ENCODE measurements around the gene MGMT.

MGMT gene

GRCh38 chr10:129754211-129755050, 287.4 kb downstream of the MGMT start:
- no peak overlapping the region for H2AFZ ChIP-seq (ENCODE audit: low read length)
- H3K36me3 ChIP-seq (ENCODE audit: insufficient read depth, low read length): no peaks in the 10 kb centered on the region; the same call in 1 of the 2 replicates
- H3K27ac ChIP-seq (ENCODE audit: low read depth, low read length, poor library complexity, severe bottlenecking): no peak overlapping the region
- no peaks in the 10 kb centered on the region for H3K9me2 ChIP-seq (ENCODE audit: low read depth, low read length)
- peaks cover 4% of the 10 kb centered on the region; the same call in 1 of the 2 replicates for H3K9me3 ChIP-seq (ENCODE audit: low read length)
- H3K4me3 ChIP-seq (ENCODE audit: low read depth, low read length, poor library complexity, severe bottlenecking): no peak overlapping the region
- H3K4me2 ChIP-seq (ENCODE audit: low read length): no peak overlapping the region
- H3K9ac ChIP-seq (ENCODE audit: low read length): no peak overlapping the region
- H3F3A ChIP-seq (ENCODE audit: insufficient read depth, low read length): no peaks in the 10 kb centered on the region
- no peaks in the 10 kb centered on the region for H3K27me3 ChIP-seq (ENCODE audit: insufficient read depth, low read length)
- no peaks in the 10 kb centered on the region for H3K79me2 ChIP-seq (ENCODE audit: insufficient read depth, low read length)
- TF ChIP-seq CTCF (IDR thresholded peaks at IDR 0.05; ENCODE audit: low read length) (no peak), EZH2 (IDR thresholded peaks at IDR 0.05; ENCODE audit: borderline replicate concordance, low read length) (no peak)
- H4K20me1 ChIP-seq (ENCODE audit: insufficient read depth, low read length): no peaks in the 10 kb centered on the region
- no peaks in the 10 kb centered on the region for H3K4me1 ChIP-seq (ENCODE audit: insufficient read depth, low read length, severe bottlenecking)

- Histone ChIP-seq H2AFZ (ENCODE audit: low read length) (no peak overlapping the region), H3K36me3 (ENCODE audit: insufficient read depth, low read length) (peaks cover 2% of the 10 kb centered on the region; the same call in 1 of the 2 replicates), H3K4me2 (ENCODE audit: low read length) (no peak overlapping the region), H3F3A (ENCODE audit: insufficient read depth, low read length) (no peaks in the 10 kb centered on the region), H3K4me1 (ENCODE audit: insufficient read depth, low read length, severe bottlenecking) (no peaks in the 10 kb centered on the region), H3K27me3 (ENCODE audit: insufficient read depth, low read length) (no peaks in the 10 kb centered on the region), H3K9ac (ENCODE audit: low read length) (no peak overlapping the region), H3K9me3 (ENCODE audit: low read length) (peaks cover 4% of the 10 kb centered on the region; the same call in 1 of the 2 replicates), H3K27ac (ENCODE audit: low read depth, low read length, poor library complexity, severe bottlenecking) (no peak overlapping the region), H3K9me2 (ENCODE audit: low read depth, low read length) (no peaks in the 10 kb centered on the region), H3K4me3 (ENCODE audit: low read depth, low read length, poor library complexity, severe bottlenecking) (no peak overlapping the region), H4K20me1 (ENCODE audit: insufficient read depth, low read length) (no peaks in the 10 kb centered on the region), H3K79me2 (ENCODE audit: insufficient read depth, low read length) (no peaks in the 10 kb centered on the region)
- TF ChIP-seq CTCF (IDR thresholded peaks at IDR 0.05; ENCODE audit: low read length) (no peak), EZH2 (IDR thresholded peaks at IDR 0.05; ENCODE audit: borderline replicate concordance, low read length) (no peak)
Observed at GRCh38 chr10:129755158-129755591, 288.1 kb downstream of the MGMT start.

GRCh38 chr10:129755621-129756020, 288.6 kb downstream of the MGMT start:
- Histone ChIP-seq H3K27ac (ENCODE audit: low read depth, low read length, poor library complexity, severe bottlenecking) (no peak overlapping the region), H3K4me2 (ENCODE audit: low read length) (no peak overlapping the region), H3K36me3 (ENCODE audit: insufficient read depth, low read length) (peaks cover 5% of the 10 kb centered on the region; the same call in 1 of the 2 replicates), H2AFZ (ENCODE audit: low read length) (no peak overlapping the region), H3K9ac (ENCODE audit: low read length) (no peak overlapping the region), H3K9me3 (ENCODE audit: low read length) (peaks cover 4% of the 10 kb centered on the region; the same call in 1 of the 2 replicates), H3K27me3 (ENCODE audit: insufficient read depth, low read length) (no peaks in the 10 kb centered on the region), H3K79me2 (ENCODE audit: insufficient read depth, low read length) (no peaks in the 10 kb centered on the region), H3F3A (ENCODE audit: insufficient read depth, low read length) (no peaks in the 10 kb centered on the region), H4K20me1 (ENCODE audit: insufficient read depth, low read length) (no peaks in the 10 kb centered on the region), H3K4me1 (ENCODE audit: insufficient read depth, low read length, severe bottlenecking) (no peaks in the 10 kb centered on the region), H3K9me2 (ENCODE audit: low read depth, low read length) (no peaks in the 10 kb centered on the region), H3K4me3 (ENCODE audit: low read depth, low read length, poor library complexity, severe bottlenecking) (no peak overlapping the region)
- TF ChIP-seq CTCF (IDR thresholded peaks at IDR 0.05; ENCODE audit: low read length) (no peak), EZH2 (IDR thresholded peaks at IDR 0.05; ENCODE audit: borderline replicate concordance, low read length) (no peak)

Measured in OCI-LY1 (cell line).